GM12874 (cell line): Measurements from ENCODE around the gene MYO5B.

Source experiments
- CTCF ChIP-seq: IDR thresholded peaks from 2 replicates; pipeline ENCODE4 v1.5.1; 2011; ENCODE audit warnings: low read depth, mild to moderate bottlenecking, control low read depth, low read length, moderate library complexity; ENCODE audit not compliant: insufficient read depth

The MYO5B gene

DNA sequence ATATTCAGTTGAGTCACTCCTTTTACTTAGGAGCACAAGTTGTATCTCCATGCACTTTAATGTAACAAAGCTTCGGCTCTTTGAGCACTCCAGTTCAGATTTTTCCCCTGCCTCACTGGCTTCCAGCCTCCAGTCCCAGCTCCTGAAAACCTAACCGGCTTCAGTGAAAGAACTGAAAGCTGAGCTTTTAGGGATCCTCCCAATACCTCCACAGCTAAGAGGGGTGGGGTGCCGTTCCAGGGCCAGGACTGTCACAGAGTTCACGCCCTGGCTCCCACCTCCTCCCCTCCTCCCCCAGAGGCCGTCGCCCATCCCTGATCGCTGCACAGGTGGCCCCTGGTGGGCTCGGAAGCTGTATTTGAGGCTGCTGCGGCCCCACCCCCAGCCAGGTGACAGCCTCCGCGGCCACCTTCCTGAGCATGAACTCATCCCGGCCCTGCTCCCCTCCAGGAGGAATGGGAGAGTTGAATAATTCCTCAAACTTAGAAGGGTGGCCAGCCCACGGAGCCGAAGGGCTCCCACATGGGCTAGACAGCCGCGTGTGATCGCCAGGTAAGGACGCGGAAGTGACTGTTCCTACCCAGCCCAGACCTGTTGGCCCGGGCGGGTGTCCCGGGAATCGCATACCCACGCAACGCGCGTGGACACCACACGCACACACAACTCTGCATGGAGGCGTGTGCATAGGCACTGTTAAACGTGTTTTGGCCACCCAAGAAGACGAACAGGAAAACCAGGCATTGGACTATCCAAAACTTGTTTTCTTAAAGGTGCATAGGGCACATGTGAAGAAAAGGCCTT is 1.8 kb downstream of the MYO5B start:
- no peak for TF ChIP-seq CTCF

- no peak for TF ChIP-seq CTCF
Observed at GRCh38 chr18:50190926-50191325, 4.0 kb downstream of the MYO5B start.

GRCh38 chr18:50190236-50190635 is 4.7 kb downstream of the MYO5B start:
- TF ChIP-seq CTCF: no peak

DNA sequence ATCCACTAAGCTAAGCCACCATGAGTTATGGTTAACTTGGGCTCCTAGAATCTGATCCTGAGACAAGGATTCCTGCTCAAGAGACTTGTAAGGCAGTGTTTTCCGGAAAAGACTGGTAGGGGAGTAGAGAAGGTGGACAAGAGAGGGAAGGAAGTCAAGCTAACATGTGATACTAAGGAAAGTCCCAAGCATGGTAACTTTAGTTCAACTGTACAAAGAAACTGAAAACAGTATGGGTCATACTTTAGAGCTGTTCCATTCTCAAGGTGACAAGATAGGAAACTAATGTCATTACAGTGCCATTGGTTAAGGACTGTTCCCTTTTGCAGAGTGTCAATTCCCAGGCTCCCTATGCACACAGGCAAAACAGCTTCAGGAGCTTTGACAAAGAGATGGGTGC is 5.8 kb downstream of the MYO5B start:
- no peak for TF ChIP-seq CTCF

- no peak for TF ChIP-seq CTCF
Observed at GRCh38 chr18:50188652-50189051, 6.3 kb downstream of the MYO5B start.

DNA sequence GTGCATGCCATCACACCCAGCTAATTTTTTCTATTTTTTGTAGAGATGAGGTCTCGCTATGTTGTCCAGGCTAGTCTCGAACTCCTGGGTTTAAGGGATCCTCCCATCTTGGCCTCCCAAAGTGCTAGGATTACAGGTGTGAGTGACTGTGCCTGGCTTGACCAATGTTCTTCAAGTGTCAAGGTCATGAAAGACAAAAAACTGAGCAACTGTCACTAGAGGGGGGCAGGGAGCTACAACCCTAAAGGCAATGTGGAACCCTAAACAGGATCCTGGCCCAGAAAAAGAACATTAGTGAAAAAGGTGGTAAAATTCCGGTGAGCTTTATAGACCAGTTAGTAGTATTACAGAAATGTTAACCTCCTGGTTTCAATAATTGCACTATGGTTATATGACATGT is 7.3 kb downstream of the MYO5B start:
- TF ChIP-seq CTCF: no peak

- no peak for TF ChIP-seq CTCF
Observed at GRCh38 chr18:50186385-50186784, 8.6 kb downstream of the MYO5B start.
